Fibroblast of the aortic adventitia (primary cell): ENCODE results near the gene GNPTAB. TPM values are rescaled to one million over a fixed set of nuclear protein-coding genes. Genes with fewer than 3 reads are reported as not detected.
"Not testable (repeated sequence)": the region's sequence is repeated elsewhere in the genome, so short reads cannot be mapped to it uniquely, and the experiment has no call there.

Experiments used
- DNase-seq: peaks from one replicate; pipeline ENCODE4 v3.0.0-alpha.2; 2010; ENCODE audit warnings: low read depth
- H3K4me3 ChIP-seq: 2 replicates; pipeline ENCODE4 v1.5.1; 2011; ENCODE audit warnings: low read depth, mild to moderate bottlenecking, control low read depth, low read length, moderate library complexity
- total RNA-seq: library from RNA; depleted of rRNA; stranded (reverse); fragments of >200 nt; gene quantifications from 2 replicates; pipeline ENCODE4 v1.2.3, GENCODE V29; 2012; ENCODE audit warnings: low replicate concordance
- TF ChIP-seq, protein P1 (sequence below): IDR thresholded peaks from 2 replicates; pipeline ENCODE4 v1.5.1; 2011; ENCODE audit warnings: mild to moderate bottlenecking, low read length, control low read depth, inconsistent platforms; ENCODE audit not compliant: insufficient read depth

The GNPTAB gene
- total RNA-seq, 1 donor = 31.5 TPM

DNA sequence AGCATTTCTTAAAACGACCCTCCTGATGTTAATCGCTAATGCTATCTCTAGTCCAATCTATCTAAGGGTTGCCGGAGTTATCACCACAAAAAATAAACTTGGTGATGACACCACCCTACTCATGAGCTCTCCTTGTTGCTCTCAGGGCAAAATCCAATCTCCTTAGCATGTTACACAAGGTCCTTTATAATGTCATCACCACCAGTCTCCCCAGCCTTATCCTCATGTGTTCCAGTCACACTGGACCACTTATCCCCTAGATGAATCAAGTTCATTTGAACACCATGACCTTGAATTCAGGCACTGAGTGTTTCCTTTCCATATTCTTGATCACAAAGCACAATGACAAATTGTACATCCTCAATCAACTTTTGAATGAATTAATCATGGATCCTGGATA lies 27.6 kb upstream of the GNPTAB start:
- DNase-seq = no peak
- H3K4me3 ChIP-seq = no peak overlapping the region
- TF ChIP-seq, protein P1, sequence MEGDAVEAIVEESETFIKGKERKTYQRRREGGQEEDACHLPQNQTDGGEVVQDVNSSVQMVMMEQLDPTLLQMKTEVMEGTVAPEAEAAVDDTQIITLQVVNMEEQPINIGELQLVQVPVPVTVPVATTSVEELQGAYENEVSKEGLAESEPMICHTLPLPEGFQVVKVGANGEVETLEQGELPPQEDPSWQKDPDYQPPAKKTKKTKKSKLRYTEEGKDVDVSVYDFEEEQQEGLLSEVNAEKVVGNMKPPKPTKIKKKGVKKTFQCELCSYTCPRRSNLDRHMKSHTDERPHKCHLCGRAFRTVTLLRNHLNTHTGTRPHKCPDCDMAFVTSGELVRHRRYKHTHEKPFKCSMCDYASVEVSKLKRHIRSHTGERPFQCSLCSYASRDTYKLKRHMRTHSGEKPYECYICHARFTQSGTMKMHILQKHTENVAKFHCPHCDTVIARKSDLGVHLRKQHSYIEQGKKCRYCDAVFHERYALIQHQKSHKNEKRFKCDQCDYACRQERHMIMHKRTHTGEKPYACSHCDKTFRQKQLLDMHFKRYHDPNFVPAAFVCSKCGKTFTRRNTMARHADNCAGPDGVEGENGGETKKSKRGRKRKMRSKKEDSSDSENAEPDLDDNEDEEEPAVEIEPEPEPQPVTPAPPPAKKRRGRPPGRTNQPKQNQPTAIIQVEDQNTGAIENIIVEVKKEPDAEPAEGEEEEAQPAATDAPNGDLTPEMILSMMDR = no peak

DNA sequence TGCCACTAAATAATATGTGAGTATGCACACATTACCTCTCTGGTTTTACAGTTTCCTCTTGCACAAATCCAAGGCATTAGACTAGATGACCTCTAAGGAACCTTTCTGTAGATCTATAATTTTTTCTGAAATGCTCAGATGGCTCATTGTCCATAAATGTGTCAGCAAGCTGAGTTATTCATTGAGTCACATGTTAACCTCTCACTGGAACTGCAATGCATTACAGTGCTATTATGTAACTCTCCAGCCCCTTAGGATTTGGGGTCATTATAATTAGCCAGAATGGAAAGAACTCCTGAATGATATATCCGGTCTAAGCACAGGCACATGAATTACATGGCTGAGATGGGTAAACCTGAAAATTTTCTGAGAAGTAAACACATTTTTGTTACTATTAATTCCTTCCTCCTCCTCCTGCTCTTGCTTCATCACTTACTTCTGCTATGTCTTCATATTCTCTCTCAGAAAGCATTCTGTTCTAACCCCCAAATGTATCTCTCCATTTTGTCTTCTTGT lies 26.3 kb upstream of the GNPTAB start:
- peak; percentile 78 for DNase-seq
- H3K4me3 ChIP-seq = no peak overlapping the region
- TF ChIP-seq, protein P1 = no peak

DNA sequence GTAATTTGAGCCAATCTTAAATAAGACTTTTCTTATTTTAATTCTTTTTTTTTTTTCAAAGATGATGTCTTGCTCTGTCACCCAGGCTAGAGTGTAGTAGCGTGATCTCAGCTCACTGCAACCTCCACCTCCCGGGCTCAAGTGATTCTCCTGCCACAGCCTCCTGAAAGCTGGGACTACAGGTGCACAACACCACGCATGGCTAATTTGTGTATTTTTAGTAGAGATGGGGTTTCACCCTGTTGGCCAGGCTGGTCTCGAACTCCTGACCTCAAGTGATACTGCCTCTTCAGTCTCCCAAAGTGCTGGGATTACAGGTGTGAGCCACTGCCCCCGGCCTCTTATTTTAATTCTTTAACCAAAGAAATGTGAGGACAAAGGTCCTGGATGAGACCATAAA lies 25.9 kb upstream of the GNPTAB start:
- not testable (repeated sequence) for DNase-seq

DNA sequence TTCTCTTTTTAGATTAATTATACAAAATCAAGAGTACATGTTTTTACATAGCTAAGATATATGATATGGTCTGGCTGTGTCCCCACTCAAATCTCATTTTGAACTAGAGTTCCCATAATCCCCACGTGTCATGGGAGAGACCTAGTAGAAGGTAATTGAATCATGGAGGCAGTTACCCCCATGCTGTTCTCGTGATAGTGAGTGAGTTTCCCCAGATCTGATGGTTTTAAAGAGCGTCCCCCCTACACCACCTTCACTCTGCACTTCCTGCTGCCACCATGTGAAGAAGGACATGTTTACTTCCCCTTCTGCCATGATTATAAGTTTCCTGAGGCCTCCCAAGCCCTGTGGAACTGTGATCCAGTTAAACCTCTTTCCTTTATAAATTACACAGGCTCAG lies 25.2 kb upstream of the GNPTAB start:
- TF ChIP-seq, protein P1 = no peak
- H3K4me3 ChIP-seq = no peak overlapping the region
- DNase-seq = no peak

More for the DNA sequence above, 25.9 kb upstream of the GNPTAB start:
- H3K4me3 ChIP-seq = not testable (repeated sequence)

DNA sequence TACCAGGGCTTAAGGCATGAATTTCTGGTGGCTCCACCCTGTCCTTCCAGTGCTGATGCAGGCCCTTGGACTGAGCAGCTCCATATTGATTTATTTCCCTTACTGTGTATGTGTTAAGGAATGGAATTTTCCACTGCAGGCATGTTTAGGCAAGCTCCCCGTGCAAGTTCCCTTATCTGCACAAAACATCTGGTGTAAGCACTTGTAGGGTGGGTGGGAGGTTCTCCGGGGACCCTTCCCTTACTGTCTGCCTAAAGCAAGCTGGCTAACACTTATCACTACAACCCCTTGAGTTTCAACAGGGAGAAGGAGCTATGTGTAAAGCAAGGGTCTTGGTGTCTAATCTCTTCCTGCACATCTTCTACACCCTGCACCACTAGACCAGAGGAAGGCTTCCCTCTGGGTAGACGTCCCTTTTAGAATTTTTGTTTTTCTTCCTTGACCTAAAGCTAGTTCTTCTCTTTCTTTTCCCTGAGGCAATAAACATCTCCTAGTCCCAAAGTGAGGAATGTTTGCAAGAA lies 24.7 kb upstream of the GNPTAB start:
- no peak overlapping the region for H3K4me3 ChIP-seq
- TF ChIP-seq, protein P1 = no peak
- peak; percentile 63 for DNase-seq

DNA sequence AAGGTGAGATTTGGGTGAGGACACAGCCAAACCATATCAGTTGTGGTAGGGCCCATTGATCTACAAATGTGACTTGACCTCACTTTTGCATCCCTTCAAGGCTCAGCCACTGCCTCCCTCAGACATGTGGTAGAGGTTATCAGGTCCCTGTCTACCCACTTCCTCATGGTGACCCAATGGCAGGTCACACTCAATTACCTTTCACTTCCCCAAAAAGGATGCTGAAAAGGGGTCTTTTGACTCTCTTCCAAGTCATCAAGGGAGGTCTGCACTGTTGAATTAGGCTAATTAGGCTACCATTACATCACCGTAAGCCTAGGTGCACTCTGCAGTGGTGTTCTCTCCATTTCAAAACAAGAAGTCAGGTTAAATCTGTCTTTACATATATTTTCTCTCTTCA lies 24.0 kb upstream of the GNPTAB start:
- no peak for DNase-seq
- TF ChIP-seq, protein P1 = no peak
- H3K4me3 ChIP-seq = no peak overlapping the region

DNA sequence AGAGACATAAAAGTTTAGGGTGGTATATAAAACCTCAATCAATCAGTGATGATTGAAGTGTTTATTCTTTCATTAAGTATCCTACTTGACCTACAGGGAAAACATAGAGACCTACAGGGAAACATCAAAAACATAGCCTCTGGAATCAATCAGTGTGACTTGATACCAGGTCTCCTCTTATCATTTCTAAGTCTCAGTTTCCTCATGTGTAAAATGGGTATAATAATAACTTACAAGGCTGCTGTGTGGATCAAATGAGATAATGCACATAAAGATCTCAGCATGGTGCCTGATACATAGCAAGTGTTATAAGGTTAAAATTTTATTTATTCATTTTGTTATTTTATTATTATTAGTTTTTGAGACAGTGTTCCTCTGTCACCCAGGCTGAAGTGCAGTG lies 22.2 kb upstream of the GNPTAB start:
- no peak overlapping the region for H3K4me3 ChIP-seq
- no peak for DNase-seq
- TF ChIP-seq, protein P1 = no peak
